Mucosa of descending colon (tissue), 3 donors: Measurements from ENCODE around the gene MYO10. TPM values are rescaled to one million over a fixed set of nuclear protein-coding genes. Genes with fewer than 3 reads are reported as not detected.
A peak's percentile ranks its signal among the peaks of the same experiment; 100 is the strongest.

Experiments
- ATAC-seq: fragments of 200-7000 bp; cut with Tn5 transposase; one replicate; pipeline ENCODE4 v1.9.1; 2020; ENCODE audit warnings: mild to moderate bottlenecking, moderate library complexity
- DNase-seq, 3 donors: peaks; one replicate each; pipeline ENCODE4 v3.0.0-alpha.2; 2020
- H3K36me3 ChIP-seq: fragments of 200-600 bp; one replicate; pipeline ENCODE4 v1.8.0; 2021; ENCODE audit warnings: low read depth, mild to moderate bottlenecking
- H3K4me1 ChIP-seq: fragments of 200-600 bp; one replicate; pipeline ENCODE4 v1.8.0; 2021; ENCODE audit warnings: low read depth, mild to moderate bottlenecking
- H3K4me3 ChIP-seq: fragments of 200-600 bp; one replicate; pipeline ENCODE4 v1.8.0; 2021; ENCODE audit warnings: mild to moderate bottlenecking
- H3K9me3 ChIP-seq: fragments of 200-600 bp; one replicate; pipeline ENCODE4 v1.8.0; 2021; ENCODE audit warnings: mild to moderate bottlenecking
- CTCF ChIP-seq: fragments of 200-600 bp; IDR thresholded peaks from one replicate; pipeline ENCODE4 v1.8.0; 2022; ENCODE audit warnings: antibody characterized with exemption, mild to moderate bottlenecking
- intact Hi-C, 2 donors: fragments of 100-400 bp; cut with DNase I in 1 of 2; cut with micrococcal nuclease in 1 of 2; formaldehyde crosslinking; loops; one replicate each; pipeline versions ENCODE4 v1.11.0 to v1.11.1; 2022; cut with DNase I, micrococcal nuclease
- total RNA-seq, 3 donors: library from RNA; stranded (reverse); fragmentation: NEBNext Ultra II Directional in 2 of 3; extraction: Animal tissue kit (Norgen Biotek cat#: 25700) in 2 of 3; gene quantifications; one replicate each; pipeline versions ENCODE4 v1.2.1 to v1.2.4, GENCODE V29; 2021 to 2023
- donor health status: DM: no; HTN: no; CAD: no; lungs with moderate emphysema.
- donor health status: DM: no; HTN: no; CAD: no.
- donor health status: DM: no; HTN: yes; CAD: no.

The MYO10 gene
- total RNA-seq, 3 donors from 2014 or later, result 29.4 to 87.8 (median 61.3) TPM

GRCh38 chr5:16695779-16696178 is 240.3 kb downstream of the MYO10 start:
- DNase-seq (no peak), ATAC-seq (no peak)
- Histone ChIP-seq H3K4me1 (no peaks in the 10 kb centered on the region), H3K36me3 (no peaks in the 10 kb centered on the region), H3K9me3 (no peaks in the 10 kb centered on the region), H3K4me3 (no peak overlapping the region)
- intact Hi-C loops, result no loop called here
- TF ChIP-seq CTCF, result no peak

- no peaks in the 10 kb centered on the region for H3K4me1 ChIP-seq
- intact Hi-C loops, result no loop called here
- no peaks in the 10 kb centered on the region for H3K36me3 ChIP-seq
- no peak for TF ChIP-seq CTCF
- H3K4me3 ChIP-seq, result no peak overlapping the region
- DNase-seq (no peak), ATAC-seq (no peak)
- H3K9me3 ChIP-seq, result no peaks in the 10 kb centered on the region
Measured at GRCh38 chr5:16693879-16694278, 242.2 kb downstream of the MYO10 start.

- no peaks in the 10 kb centered on the region for H3K36me3 ChIP-seq
- H3K4me3 ChIP-seq, result no peak overlapping the region
- no peak for TF ChIP-seq CTCF
- no peaks in the 10 kb centered on the region for H3K4me1 ChIP-seq
- no peaks in the 10 kb centered on the region for H3K9me3 ChIP-seq
- ATAC-seq (no peak), DNase-seq (no peak)
- intact Hi-C loops, result no loop called here
Measured at GRCh38 chr5:16691731-16692130, 244.4 kb downstream of the MYO10 start.

- H3K4me1 ChIP-seq, result no peaks in the 10 kb centered on the region
- no peak overlapping the region for H3K4me3 ChIP-seq
- H3K36me3 ChIP-seq, result no peaks in the 10 kb centered on the region
- no peaks in the 10 kb centered on the region for H3K9me3 ChIP-seq
- TF ChIP-seq CTCF, result no peak
- DNase-seq (peak in 1 of 3 donors; percentile 66), ATAC-seq (peak; percentile 90)
- intact Hi-C loops, result no loop called here
Measured at GRCh38 chr5:16690243-16690852, 245.7 kb downstream of the MYO10 start.

GRCh38 chr5:16687898-16688297 is 248.2 kb downstream of the MYO10 start:
- no peaks in the 10 kb centered on the region for H3K36me3 ChIP-seq
- ATAC-seq, result no peak

More at GRCh38 chr5:16687898-16688297, 248.2 kb downstream of the MYO10 start:
- Histone ChIP-seq H3K4me1 (no peaks in the 10 kb centered on the region), H3K4me3 (no peak overlapping the region), H3K9me3 (no peaks in the 10 kb centered on the region)
- no peak for DNase-seq
- intact Hi-C loops, result no loop called here
- TF ChIP-seq CTCF, result no peak
